Right atrium auricular region (tissue), 2 donors: Measurements from ENCODE around the gene AKR1D1. TPM values are rescaled to one million over a fixed set of nuclear protein-coding genes. Genes with fewer than 3 reads are reported as not detected.

ENCODE experiments used
- DNase-seq: peaks from one replicate; pipeline ENCODE4 v3.0.0-alpha.2; 2019; ENCODE audit warnings: low spot score
- H3K27ac ChIP-seq, 2 donors: fragments of 200-600 bp; sonication (generic); 1 replicate in 1 of 2; 2 replicates in 1 of 2; pipeline ENCODE4 v1.5.1; 2016 to 2019
- H3K27me3 ChIP-seq, 2 donors: fragments of 200-600 bp; sonication (generic); one replicate each; pipeline versions ENCODE4 v1.5.1 to v1.6.0; 2017 to 2019
- H3K36me3 ChIP-seq: fragments of 200-600 bp; sonication (generic); one replicate; pipeline ENCODE4 v1.5.1; 2016
- H3K4me1 ChIP-seq, 2 donors: fragments of 200-600 bp; sonication (generic); one replicate each; pipeline versions ENCODE4 v1.5.1 to v1.6.0; 2017 to 2019
- H3K4me3 ChIP-seq, 2 donors: fragments of 200-600 bp; sonication (generic); 1 replicate in 1 of 2; 2 replicates in 1 of 2; pipeline ENCODE4 v1.5.1; 2017 to 2019; ENCODE audit warnings: mild to moderate bottlenecking in 1 of 2, moderate library complexity in 1 of 2
- H3K9me3 ChIP-seq, 2 donors: fragments of 200-600 bp; sonication (generic); one replicate each; pipeline ENCODE4 v1.5.1; 2019
- CTCF ChIP-seq, 2 donors: fragments of 200-600 bp; sonication (generic); IDR thresholded peaks; one replicate each; pipeline ENCODE4 v1.5.1; 2019; ENCODE audit warnings: antibody characterized with exemption in 2 of 2
- total RNA-seq, 2 donors: library from RNA; depleted of rRNA; stranded (reverse); fragments of >200 nt; gene quantifications; one replicate each; pipeline ENCODE4 v1.1.0, GENCODE V29; 2016

AKR1D1 gene
- total RNA-seq, 2 donors from 2014 or later = not detected

- no peak for DNase-seq
- Histone ChIP-seq H3K9me3 (no peaks in the 10 kb centered on the region), H3K27me3 (no peaks in the 10 kb centered on the region), H3K36me3 (no peaks in the 10 kb centered on the region), H3K4me3 (no peak overlapping the region), H3K27ac (no peak overlapping the region), H3K4me1 (no peaks in the 10 kb centered on the region)
- TF ChIP-seq CTCF (IDR thresholded peaks at IDR 0.05) = no peak
Observed at GRCh38 chr7:138066954-138067394, 9.3 kb upstream of the AKR1D1 start.

- DNase-seq = no peak
- TF ChIP-seq CTCF (IDR thresholded peaks at IDR 0.05) = no peak
- no peaks in the 10 kb centered on the region for H3K36me3 ChIP-seq
- no peak overlapping the region for H3K4me3 ChIP-seq
- no peak overlapping the region for H3K27ac ChIP-seq
- H3K27me3 ChIP-seq = no peaks in the 10 kb centered on the region
- no peaks in the 10 kb centered on the region for H3K9me3 ChIP-seq
- no peaks in the 10 kb centered on the region for H3K4me1 ChIP-seq
Observed at GRCh38 chr7:138067774-138068173, 8.5 kb upstream of the AKR1D1 start.

- DNase-seq = no peak
- Histone ChIP-seq H3K27me3 (no peaks in the 10 kb centered on the region), H3K4me3 (no peak overlapping the region), H3K36me3 (no peaks in the 10 kb centered on the region), H3K27ac (no peak overlapping the region), H3K9me3 (peaks cover 0 to 5% of the 10 kb centered on the region in 2 donors), H3K4me1 (no peaks in the 10 kb centered on the region)
- no peak for TF ChIP-seq CTCF (IDR thresholded peaks at IDR 0.05)
Observed at GRCh38 chr7:138070908-138071307, 5.4 kb upstream of the AKR1D1 start.

DNA sequence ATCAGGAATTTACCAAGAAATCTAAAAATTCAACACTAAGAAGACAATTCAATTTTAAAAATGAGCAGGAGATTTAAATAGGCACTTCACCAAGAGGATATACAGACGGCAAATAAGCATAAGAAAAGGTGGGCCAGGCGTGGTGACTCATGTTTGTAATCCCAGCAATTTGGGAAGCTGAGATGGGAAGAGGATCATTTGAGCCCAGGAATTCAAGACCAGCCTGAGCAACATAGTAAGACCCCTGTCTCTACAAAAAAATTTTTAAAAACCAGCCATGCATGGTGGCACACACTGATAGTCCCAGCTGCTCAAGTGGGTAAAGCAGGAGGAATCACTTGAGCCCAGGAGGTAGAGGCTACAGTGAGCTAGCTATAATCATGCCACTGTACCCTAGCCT lies 3.5 kb upstream of the AKR1D1 start:
- DNase-seq = no peak
- H3K4me1 ChIP-seq = no peaks in the 10 kb centered on the region
- H3K27me3 ChIP-seq = no peaks in the 10 kb centered on the region
- no peak overlapping the region for H3K27ac ChIP-seq
- no peak overlapping the region for H3K4me3 ChIP-seq
- H3K9me3 ChIP-seq = peaks cover 0 to 5% of the 10 kb centered on the region in 2 donors
- no peak for TF ChIP-seq CTCF (IDR thresholded peaks at IDR 0.05)
- no peaks in the 10 kb centered on the region for H3K36me3 ChIP-seq

DNA sequence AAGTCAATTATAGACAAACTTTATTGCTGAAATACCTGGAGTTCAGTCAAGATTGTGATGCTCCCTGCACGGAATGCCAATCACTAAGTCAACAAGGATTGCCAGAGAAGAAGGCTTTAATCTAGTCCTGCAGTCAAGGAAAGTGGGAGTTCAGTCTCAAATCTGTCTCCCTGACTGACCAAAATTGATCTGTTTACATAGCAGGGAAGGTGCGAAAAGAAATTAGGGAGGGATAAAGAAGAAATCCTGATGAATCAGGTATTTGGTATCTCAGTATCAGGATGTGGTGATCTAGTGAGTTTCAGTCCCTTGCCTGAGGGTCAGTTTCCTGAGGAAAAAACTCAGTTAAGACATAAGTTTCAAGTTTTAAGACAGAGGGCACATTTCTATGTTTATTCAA lies 2.1 kb upstream of the AKR1D1 start:
- Histone ChIP-seq H3K4me3 (no peak overlapping the region), H3K27me3 (no peaks in the 10 kb centered on the region), H3K36me3 (no peaks in the 10 kb centered on the region), H3K27ac (no peak overlapping the region), H3K9me3 (peaks cover 0 to 5% of the 10 kb centered on the region in 2 donors), H3K4me1 (no peaks in the 10 kb centered on the region)
- no peak for TF ChIP-seq CTCF (IDR thresholded peaks at IDR 0.05)
- no peak for DNase-seq

- Histone ChIP-seq H3K27me3 (no peaks in the 10 kb centered on the region), H3K4me3 (no peak overlapping the region), H3K27ac (no peak overlapping the region), H3K4me1 (no peaks in the 10 kb centered on the region), H3K9me3 (peaks cover 0 to 5% of the 10 kb centered on the region in 2 donors), H3K36me3 (no peaks in the 10 kb centered on the region)
- TF ChIP-seq CTCF (IDR thresholded peaks at IDR 0.05) = no peak
- no peak for DNase-seq
Observed at GRCh38 chr7:138074540-138074939, 1.7 kb upstream of the AKR1D1 start.
